ENCODE measurements around the gene ESYT3. TPM values are rescaled to one million over a fixed set of nuclear protein-coding genes. Genes with fewer than 3 reads are reported as not detected.

ESYT3 gene
- total RNA-seq, 2 experiments from 2014 or later: 0.13 TPM

Other genes with a start within 250 kb of the ESYT3 start
- 10 to 100 TPM; 42.2 to 49.9 TPM for gene ARMC8, start 247.3 kb upstream of the ESYT3 start, total RNA-seq
- not detected for gene NME9, start 104.8 kb upstream of the ESYT3 start, total RNA-seq
- not detected for gene MRAS, start 86.0 kb upstream of the ESYT3 start, total RNA-seq
- 1 to 10 TPM; 5.7 to 6.6 TPM for gene CEP70, start 159.6 kb downstream of the ESYT3 start, total RNA-seq
- gene FAIM, start 174.2 kb downstream of the ESYT3 start, total RNA-seq: 1 to 10 TPM; 7.1 TPM

All from activated CD8-positive, alpha-beta memory T cell treated with anti-CD3 and anti-CD28 coated beads for 36 hours (primary cell).